OCI-LY7 (cell line): ENCODE results near the gene LMO4.

Source experiments
- CTCF ChIP-seq: fragments of 200-600 bp; sonication (generic); conservative IDR thresholded peaks from 2 replicates; pipeline ENCODE4 v1.5.1; 2014; ENCODE audit warnings: mild to moderate bottlenecking, antibody characterized with exemption, low read length, moderate library complexity, mixed read lengths
- EZH2phosphoT487 ChIP-seq: fragments of 200-600 bp; sonication (generic); IDR thresholded peaks from 2 replicates; pipeline ENCODE4 v1.6.1; 2018; ENCODE audit warnings: low read depth, borderline replicate concordance, mild to moderate bottlenecking, mixed run types, antibody characterized with exemption, low read length, moderate library complexity, mixed read lengths

GRCh38 chr1:87358219-87358618, 29.5 kb downstream of the LMO4 start:
- TF ChIP-seq CTCF (no peak), EZH2phosphoT487 (no peak)
